Ishikawa (cell line): Measurements from ENCODE around the gene DAGLA.

ENCODE experiments used
- CEBPB ChIP-seq: IDR thresholded peaks from 2 replicates; pipeline ENCODE4 v1.6.1; 2012
- CREB1 ChIP-seq: IDR thresholded peaks from 2 replicates; pipeline ENCODE4 v1.6.1; 2012; ENCODE audit warnings: low read depth
- EGR1 ChIP-seq: IDR thresholded peaks from 2 replicates; pipeline ENCODE4 v1.6.1; 2012
- EP300 ChIP-seq: IDR thresholded peaks from 2 replicates; pipeline ENCODE4 v1.6.1; 2012; ENCODE audit warnings: borderline replicate concordance
- FOXM1 ChIP-seq: IDR thresholded peaks from 2 replicates; pipeline ENCODE4 v1.6.1; 2012; ENCODE audit warnings: low read depth, borderline replicate concordance
- NFIC ChIP-seq: IDR thresholded peaks from 2 replicates; pipeline ENCODE4 v1.6.1; 2012
- RAD21 ChIP-seq: IDR thresholded peaks from 2 replicates; pipeline ENCODE4 v1.6.1; 2012; ENCODE audit warnings: low read depth
- TAF1 ChIP-seq: IDR thresholded peaks from 2 replicates; pipeline ENCODE4 v1.6.1; 2012; ENCODE audit warnings: low read depth, mild to moderate bottlenecking
- TCF12 ChIP-seq: IDR thresholded peaks from 2 replicates; pipeline ENCODE4 v1.6.1; 2012; ENCODE audit warnings: low read depth
- TEAD4 ChIP-seq: IDR thresholded peaks from 2 replicates; pipeline ENCODE4 v1.6.1; 2012
- YY1 ChIP-seq: IDR thresholded peaks from 2 replicates; pipeline ENCODE4 v1.6.1; 2012; ENCODE audit warnings: low read depth
- ZBTB7A ChIP-seq: IDR thresholded peaks from 2 replicates; pipeline ENCODE4 v1.6.1; 2012; ENCODE audit warnings: low read depth
- TF ChIP-seq, protein P1 (sequence below): IDR thresholded peaks from 2 replicates; pipeline ENCODE4 v1.6.1; 2012
- TF ChIP-seq, protein P2 (sequence below): IDR thresholded peaks from 2 replicates; pipeline ENCODE4 v1.6.1; 2012; ENCODE audit warnings: low read depth, mild to moderate bottlenecking
- TF ChIP-seq, protein P3 (sequence below): IDR thresholded peaks from 2 replicates; pipeline ENCODE4 v1.6.1; 2012

Gene DAGLA

DNA sequence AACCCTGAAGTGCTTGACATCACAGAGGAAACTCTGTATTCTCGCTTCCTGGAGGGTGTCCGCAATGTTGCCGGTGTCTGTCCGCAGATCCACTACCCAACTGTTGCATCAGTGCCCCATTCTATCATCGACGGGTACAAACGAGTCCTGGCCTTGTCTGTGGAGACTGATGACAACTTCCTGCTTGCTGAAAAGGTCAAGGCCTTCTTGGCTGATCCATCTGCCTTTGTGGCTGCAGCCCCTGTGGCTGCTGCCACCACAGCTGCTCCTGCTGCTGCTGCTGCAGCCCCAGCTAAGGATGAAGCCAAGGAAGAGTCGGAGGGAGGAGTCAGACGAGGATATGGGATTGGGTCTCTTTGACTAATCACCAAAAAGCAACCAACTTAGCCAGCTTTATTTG, 42.9 kb upstream of the DAGLA start:
- TF ChIP-seq EP300, result no peak
- TF ChIP-seq CREB1, result no peak
- no peak for TF ChIP-seq ZBTB7A
- TF ChIP-seq CEBPB, result no peak
- TF ChIP-seq YY1, result no peak
- TF ChIP-seq, protein P1, sequence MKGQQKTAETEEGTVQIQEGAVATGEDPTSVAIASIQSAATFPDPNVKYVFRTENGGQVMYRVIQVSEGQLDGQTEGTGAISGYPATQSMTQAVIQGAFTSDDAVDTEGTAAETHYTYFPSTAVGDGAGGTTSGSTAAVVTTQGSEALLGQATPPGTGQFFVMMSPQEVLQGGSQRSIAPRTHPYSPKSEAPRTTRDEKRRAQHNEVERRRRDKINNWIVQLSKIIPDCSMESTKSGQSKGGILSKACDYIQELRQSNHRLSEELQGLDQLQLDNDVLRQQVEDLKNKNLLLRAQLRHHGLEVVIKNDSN, result no peak
- no peak for TF ChIP-seq TCF12
- no peak for TF ChIP-seq RAD21
- no peak for TF ChIP-seq FOXM1
- no peak for TF ChIP-seq EGR1
- TF ChIP-seq TEAD4, result no peak
- no peak for TF ChIP-seq TAF1
- TF ChIP-seq, protein P2, sequence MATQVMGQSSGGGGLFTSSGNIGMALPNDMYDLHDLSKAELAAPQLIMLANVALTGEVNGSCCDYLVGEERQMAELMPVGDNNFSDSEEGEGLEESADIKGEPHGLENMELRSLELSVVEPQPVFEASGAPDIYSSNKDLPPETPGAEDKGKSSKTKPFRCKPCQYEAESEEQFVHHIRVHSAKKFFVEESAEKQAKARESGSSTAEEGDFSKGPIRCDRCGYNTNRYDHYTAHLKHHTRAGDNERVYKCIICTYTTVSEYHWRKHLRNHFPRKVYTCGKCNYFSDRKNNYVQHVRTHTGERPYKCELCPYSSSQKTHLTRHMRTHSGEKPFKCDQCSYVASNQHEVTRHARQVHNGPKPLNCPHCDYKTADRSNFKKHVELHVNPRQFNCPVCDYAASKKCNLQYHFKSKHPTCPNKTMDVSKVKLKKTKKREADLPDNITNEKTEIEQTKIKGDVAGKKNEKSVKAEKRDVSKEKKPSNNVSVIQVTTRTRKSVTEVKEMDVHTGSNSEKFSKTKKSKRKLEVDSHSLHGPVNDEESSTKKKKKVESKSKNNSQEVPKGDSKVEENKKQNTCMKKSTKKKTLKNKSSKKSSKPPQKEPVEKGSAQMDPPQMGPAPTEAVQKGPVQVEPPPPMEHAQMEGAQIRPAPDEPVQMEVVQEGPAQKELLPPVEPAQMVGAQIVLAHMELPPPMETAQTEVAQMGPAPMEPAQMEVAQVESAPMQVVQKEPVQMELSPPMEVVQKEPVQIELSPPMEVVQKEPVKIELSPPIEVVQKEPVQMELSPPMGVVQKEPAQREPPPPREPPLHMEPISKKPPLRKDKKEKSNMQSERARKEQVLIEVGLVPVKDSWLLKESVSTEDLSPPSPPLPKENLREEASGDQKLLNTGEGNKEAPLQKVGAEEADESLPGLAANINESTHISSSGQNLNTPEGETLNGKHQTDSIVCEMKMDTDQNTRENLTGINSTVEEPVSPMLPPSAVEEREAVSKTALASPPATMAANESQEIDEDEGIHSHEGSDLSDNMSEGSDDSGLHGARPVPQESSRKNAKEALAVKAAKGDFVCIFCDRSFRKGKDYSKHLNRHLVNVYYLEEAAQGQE, result no peak
- TF ChIP-seq NFIC, result no peak

DNA sequence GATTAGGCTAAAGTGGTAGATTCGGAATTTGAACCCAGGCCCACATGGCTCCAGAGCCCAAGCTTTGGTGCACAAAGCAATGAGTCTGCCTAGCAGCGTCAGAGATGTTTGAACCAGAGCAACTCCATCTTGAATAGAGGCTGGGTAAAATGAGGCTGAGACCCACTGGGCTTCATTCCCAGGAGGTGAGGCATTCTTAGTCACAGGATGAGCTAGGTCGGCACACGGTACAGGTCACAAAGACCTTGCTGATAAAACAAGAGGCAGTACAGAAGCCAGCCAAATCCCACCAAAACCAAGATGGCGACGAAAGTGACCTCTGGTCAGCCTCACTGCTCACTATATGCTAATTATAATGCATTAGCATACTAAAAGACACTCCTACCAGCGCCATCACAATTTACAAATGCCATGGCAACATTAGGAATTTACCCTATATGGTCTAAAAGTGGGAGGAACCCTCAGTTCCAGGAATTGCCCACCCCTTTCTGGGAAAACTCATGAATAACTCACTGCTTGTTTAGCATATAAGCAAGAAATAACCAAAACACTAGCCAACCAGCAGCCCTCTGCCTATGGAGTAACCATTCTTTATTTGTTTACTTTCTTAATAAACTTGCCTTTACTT, 40.3 kb upstream of the DAGLA start:
- TF ChIP-seq, protein P2, result no peak

DNA sequence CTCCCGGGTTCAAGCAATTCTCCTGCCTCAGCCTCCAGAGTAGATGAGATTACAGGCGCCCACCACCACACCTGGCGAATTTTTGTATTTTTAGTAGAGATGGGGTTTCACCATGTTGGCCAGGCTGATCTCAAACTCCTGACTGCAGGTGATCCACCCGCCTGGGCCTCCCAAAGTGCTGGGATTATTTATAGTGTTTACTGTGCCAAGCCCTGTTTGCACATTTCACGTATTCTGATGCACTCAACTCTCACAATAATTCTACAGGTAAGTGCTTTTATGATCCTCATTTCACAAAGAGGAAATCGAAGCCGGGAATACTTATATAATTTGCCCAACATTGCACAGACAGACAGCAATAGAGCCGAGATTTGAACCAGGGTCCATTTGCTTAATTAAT, 38.0 kb upstream of the DAGLA start:
- TF ChIP-seq FOXM1, result no peak
- no peak for TF ChIP-seq TCF12
- TF ChIP-seq, protein P2, result no peak
- TF ChIP-seq EGR1, result no peak
- no peak for TF ChIP-seq CREB1
- TF ChIP-seq RAD21, result no peak
- TF ChIP-seq EP300, result no peak
- TF ChIP-seq, protein P1, result no peak
- no peak for TF ChIP-seq ZBTB7A
- no peak for TF ChIP-seq YY1
- TF ChIP-seq, protein P3, sequence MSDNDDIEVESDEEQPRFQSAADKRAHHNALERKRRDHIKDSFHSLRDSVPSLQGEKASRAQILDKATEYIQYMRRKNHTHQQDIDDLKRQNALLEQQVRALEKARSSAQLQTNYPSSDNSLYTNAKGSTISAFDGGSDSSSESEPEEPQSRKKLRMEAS, result no peak
- no peak for TF ChIP-seq TEAD4

DNA sequence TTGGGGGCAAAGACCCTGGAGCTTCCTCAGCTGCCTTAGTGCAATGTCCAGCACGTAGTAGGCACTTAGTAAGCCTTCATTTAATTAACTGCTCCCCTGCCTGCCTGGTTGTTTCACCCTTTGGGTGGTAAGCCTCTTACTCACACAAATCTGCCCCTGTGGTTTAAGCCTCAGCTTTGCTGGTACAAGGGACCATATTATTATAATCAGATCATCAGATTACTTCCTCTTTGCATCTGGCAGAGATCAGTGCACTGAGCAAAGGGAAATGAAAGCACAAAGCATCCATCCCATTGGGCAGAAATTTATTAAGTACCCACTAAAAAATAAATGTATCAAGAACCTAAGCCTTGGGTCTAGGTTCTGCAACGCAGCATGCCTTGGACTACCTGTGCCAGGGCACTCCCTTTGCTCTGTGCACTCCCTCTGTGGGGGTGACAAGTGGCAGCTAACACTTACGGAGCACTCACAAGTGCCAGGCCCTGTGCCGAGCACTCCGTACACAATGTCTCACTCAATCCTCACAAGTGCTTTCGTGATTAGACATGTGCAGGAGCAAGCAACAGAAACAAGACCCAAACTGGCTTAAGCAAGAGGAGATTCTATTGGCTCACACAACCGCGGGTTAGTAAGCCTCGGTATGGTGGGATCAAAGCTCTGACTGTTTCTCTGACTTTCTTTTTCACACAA, 34.9 kb upstream of the DAGLA start:
- no peak for TF ChIP-seq NFIC
- no peak for TF ChIP-seq TAF1
- no peak for TF ChIP-seq TCF12
- TF ChIP-seq ZBTB7A, result no peak
- TF ChIP-seq, protein P3, result no peak
- TF ChIP-seq CEBPB, result no peak
- no peak for TF ChIP-seq TEAD4
- no peak for TF ChIP-seq EP300
- TF ChIP-seq, protein P2, result no peak
- TF ChIP-seq, protein P1, result no peak
- no peak for TF ChIP-seq EGR1
- no peak for TF ChIP-seq FOXM1
- TF ChIP-seq RAD21, result no peak
- no peak for TF ChIP-seq CREB1
- TF ChIP-seq YY1, result no peak
